Neural crest cell (in vitro differentiated cells): ENCODE results near the gene BUD13. TPM values are rescaled to one million over a fixed set of nuclear protein-coding genes. Genes with fewer than 3 reads are reported as not detected.
A peak's percentile ranks its signal among the peaks of the same experiment; 100 is the strongest.

ENCODE experiments used
- DNase-seq: peaks from one replicate; pipeline ENCODE4 v3.0.0; 2021; ENCODE audit warnings: low read depth, mixed read lengths, low spot score
- H3K27ac Mint-ChIP-seq: one replicate; pipeline ENCODE4 v1.8.0; 2021; ENCODE audit warnings: mild to moderate bottlenecking, mixed read lengths; ENCODE audit not compliant: unreplicated experiment
- H3K27me3 Mint-ChIP-seq: 2 replicates; pipeline ENCODE4 v1.8.0; 2021; ENCODE audit warnings: low read depth, mild to moderate bottlenecking, mixed read lengths
- H3K36me3 Mint-ChIP-seq: 2 replicates; pipeline ENCODE4 v1.8.0; 2021; ENCODE audit warnings: low read depth, mild to moderate bottlenecking, mixed read lengths
- H3K4me1 Mint-ChIP-seq: 2 replicates; pipeline ENCODE4 v1.8.0; 2021; ENCODE audit warnings: mixed read lengths
- H3K4me3 Mint-ChIP-seq: one replicate; pipeline ENCODE4 v1.8.0; 2021; ENCODE audit warnings: mild to moderate bottlenecking, mixed read lengths
- H3K9me3 Mint-ChIP-seq: 2 replicates; pipeline ENCODE4 v1.8.0; 2021; ENCODE audit warnings: mixed read lengths
- CTCF ChIP-seq: fragments of 200-600 bp; sonication (generic); conservative IDR thresholded peaks from 2 replicates; pipeline ENCODE4 v1.5.0; 2021; ENCODE audit warnings: antibody characterized with exemption, mild to moderate bottlenecking
- total RNA-seq: library from RNA; stranded (reverse); gene quantifications from 2 replicates; pipeline ENCODE4 v1.2.1, GENCODE V29; 2021

BUD13 gene
- total RNA-seq, 1 donor from 2014 or later, result 39.0 TPM

- no peak for TF ChIP-seq CTCF
- H3K9me3 Mint-ChIP-seq, result no peaks in the 10 kb centered on the region
- no peak for DNase-seq
- H3K27ac Mint-ChIP-seq, result peak overlapping the region; percentile 22
- H3K4me1 Mint-ChIP-seq, result no peaks in the 10 kb centered on the region
- no peak overlapping the region for H3K4me3 Mint-ChIP-seq
- peaks cover 2% of the 10 kb centered on the region for H3K27me3 Mint-ChIP-seq
- no peaks in the 10 kb centered on the region for H3K36me3 Mint-ChIP-seq
Measured at GRCh38 chr11:116714902-116715301, 57.9 kb downstream of the BUD13 start.

GRCh38 chr11:116712428-116712827 lies 60.4 kb downstream of the BUD13 start:
- Mint-ChIP-seq H3K4me3 (no peak overlapping the region), H3K27ac (no peak overlapping the region), H3K36me3 (no peaks in the 10 kb centered on the region), H3K4me1 (no peaks in the 10 kb centered on the region), H3K27me3 (peaks cover 5% of the 10 kb centered on the region), H3K9me3 (no peaks in the 10 kb centered on the region)
- TF ChIP-seq CTCF, result no peak
- no peak for DNase-seq

- Mint-ChIP-seq H3K36me3 (no peaks in the 10 kb centered on the region), H3K27ac (no peak overlapping the region), H3K4me1 (no peaks in the 10 kb centered on the region)
Measured at GRCh38 chr11:116710762-116711161, 62.0 kb downstream of the BUD13 start.

GRCh38 chr11:116710001-116710674 lies 62.6 kb downstream of the BUD13 start:
- Mint-ChIP-seq H3K9me3 (no peaks in the 10 kb centered on the region), H3K4me1 (no peaks in the 10 kb centered on the region), H3K36me3 (no peaks in the 10 kb centered on the region), H3K4me3 (no peak overlapping the region), H3K27me3 (peaks cover 5% of the 10 kb centered on the region), H3K27ac (no peak overlapping the region)
- no peak for TF ChIP-seq CTCF
- no peak for DNase-seq

More at GRCh38 chr11:116710762-116711161, 62.0 kb downstream of the BUD13 start:
- DNase-seq, result no peak
- H3K9me3 Mint-ChIP-seq, result no peaks in the 10 kb centered on the region
- no peak for TF ChIP-seq CTCF
- H3K4me3 Mint-ChIP-seq, result no peak overlapping the region
- peaks cover 5% of the 10 kb centered on the region for H3K27me3 Mint-ChIP-seq

GRCh38 chr11:116707746-116708145 lies 65.0 kb downstream of the BUD13 start:
- H3K27me3 Mint-ChIP-seq, result peaks cover 5% of the 10 kb centered on the region
- no peaks in the 10 kb centered on the region for H3K36me3 Mint-ChIP-seq
- no peak for DNase-seq
- H3K9me3 Mint-ChIP-seq, result no peaks in the 10 kb centered on the region
- peaks cover 19% of the 10 kb centered on the region for H3K4me1 Mint-ChIP-seq
- H3K4me3 Mint-ChIP-seq, result no peak overlapping the region
- H3K27ac Mint-ChIP-seq, result no peak overlapping the region
- TF ChIP-seq CTCF, result no peak
